Adrenal gland (tissue), 5 donors: ENCODE results near the gene CALN1.

ENCODE experiments used
- CTCF ChIP-seq, 6 experiments: fragments of 450-650 bp in 4 of 6; fragments of 200-600 bp in 2 of 6; sonication (generic) in 1 of 6; IDR thresholded peaks; 1 replicate in 5 of 6; 2 replicates in 1 of 6; pipeline versions ENCODE4 v1.5.1 to v1.8.0; 2016 to 2021; ENCODE audit warnings: antibody characterized with exemption in 6 of 6, mild to moderate bottlenecking in 2 of 6, moderate library complexity in 1 of 6
- POLR2A ChIP-seq, 2 donors: fragments of 450-650 bp; IDR thresholded peaks; one replicate each; pipeline ENCODE4 v1.6.1; 2017; ENCODE audit warnings: antibody characterized with exemption in 2 of 2, mild to moderate bottlenecking in 2 of 2, moderate library complexity in 1 of 2
- donor health status: DM: no; HTN: no; CAD: no.

GRCh38 chr7:71761336-71761735 lies 650.8 kb downstream of the CALN1 start:
- TF ChIP-seq CTCF (IDR thresholded peaks at IDR 0.05) = no peak
- TF ChIP-seq POLR2A (IDR thresholded peaks at IDR 0.05) = no peak
